Measurements from ENCODE around the gene MICB.
"Not testable (repeated sequence)": the region's sequence is repeated elsewhere in the genome, so short reads cannot be mapped to it uniquely, and the experiment has no call there.

MICB gene

DNA sequence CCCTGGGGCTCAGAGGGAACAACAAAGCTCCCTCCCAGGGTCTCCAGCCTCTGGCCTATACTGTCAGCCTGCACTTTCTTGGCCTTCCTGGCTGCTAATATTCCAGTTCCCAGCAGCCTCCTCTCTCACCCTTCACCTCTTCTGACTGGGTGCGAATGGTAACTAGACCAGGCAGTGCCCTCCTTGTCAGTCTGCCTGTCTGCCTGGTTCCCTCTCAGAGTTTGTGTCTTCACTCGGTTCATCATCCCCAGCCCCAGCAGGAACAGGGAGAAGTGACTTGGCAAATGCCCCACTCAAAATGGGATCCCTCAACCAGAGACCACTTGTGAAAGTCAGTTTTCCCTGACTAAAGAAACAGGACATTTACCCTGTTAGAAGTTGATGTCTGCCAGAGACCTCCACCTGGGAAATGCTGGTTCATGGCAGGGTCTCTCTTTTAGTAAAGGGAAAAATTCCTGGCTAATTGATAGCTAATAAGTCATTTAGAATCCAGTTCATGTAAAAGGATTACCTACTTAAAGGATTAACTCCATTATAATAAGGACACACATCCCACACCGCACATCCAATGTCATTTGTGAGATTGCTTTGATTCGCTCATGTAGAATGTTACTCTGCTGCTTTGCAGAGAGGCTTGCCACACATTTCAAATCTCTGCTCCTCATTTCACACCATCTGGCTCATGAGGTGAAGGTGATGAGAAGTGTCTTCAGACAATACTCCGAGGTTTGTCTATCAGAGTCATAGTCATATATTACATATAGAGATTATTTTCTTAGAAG is 18.6 kb upstream of the MICB start:
- H3K4me3 ChIP-seq (ENCODE audit: low read depth, low read length), result no peak overlapping the region
- TF ChIP-seq, protein P1, sequence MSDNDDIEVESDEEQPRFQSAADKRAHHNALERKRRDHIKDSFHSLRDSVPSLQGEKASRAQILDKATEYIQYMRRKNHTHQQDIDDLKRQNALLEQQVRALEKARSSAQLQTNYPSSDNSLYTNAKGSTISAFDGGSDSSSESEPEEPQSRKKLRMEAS (IDR thresholded peaks at IDR 0.05; ENCODE audit: low read depth, low read length), result no peak
- TF ChIP-seq POLR2A (IDR thresholded peaks at IDR 0.05; ENCODE audit: extremely low read depth, insufficient read length) (no peak), MYC (IDR thresholded peaks at IDR 0.05; ENCODE audit: low read depth, low read length) (no peak)
- TF ChIP-seq, protein P2, sequence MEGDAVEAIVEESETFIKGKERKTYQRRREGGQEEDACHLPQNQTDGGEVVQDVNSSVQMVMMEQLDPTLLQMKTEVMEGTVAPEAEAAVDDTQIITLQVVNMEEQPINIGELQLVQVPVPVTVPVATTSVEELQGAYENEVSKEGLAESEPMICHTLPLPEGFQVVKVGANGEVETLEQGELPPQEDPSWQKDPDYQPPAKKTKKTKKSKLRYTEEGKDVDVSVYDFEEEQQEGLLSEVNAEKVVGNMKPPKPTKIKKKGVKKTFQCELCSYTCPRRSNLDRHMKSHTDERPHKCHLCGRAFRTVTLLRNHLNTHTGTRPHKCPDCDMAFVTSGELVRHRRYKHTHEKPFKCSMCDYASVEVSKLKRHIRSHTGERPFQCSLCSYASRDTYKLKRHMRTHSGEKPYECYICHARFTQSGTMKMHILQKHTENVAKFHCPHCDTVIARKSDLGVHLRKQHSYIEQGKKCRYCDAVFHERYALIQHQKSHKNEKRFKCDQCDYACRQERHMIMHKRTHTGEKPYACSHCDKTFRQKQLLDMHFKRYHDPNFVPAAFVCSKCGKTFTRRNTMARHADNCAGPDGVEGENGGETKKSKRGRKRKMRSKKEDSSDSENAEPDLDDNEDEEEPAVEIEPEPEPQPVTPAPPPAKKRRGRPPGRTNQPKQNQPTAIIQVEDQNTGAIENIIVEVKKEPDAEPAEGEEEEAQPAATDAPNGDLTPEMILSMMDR (IDR thresholded peaks at IDR 0.05; ENCODE audit: low read depth, low read length), result no peak

DNA sequence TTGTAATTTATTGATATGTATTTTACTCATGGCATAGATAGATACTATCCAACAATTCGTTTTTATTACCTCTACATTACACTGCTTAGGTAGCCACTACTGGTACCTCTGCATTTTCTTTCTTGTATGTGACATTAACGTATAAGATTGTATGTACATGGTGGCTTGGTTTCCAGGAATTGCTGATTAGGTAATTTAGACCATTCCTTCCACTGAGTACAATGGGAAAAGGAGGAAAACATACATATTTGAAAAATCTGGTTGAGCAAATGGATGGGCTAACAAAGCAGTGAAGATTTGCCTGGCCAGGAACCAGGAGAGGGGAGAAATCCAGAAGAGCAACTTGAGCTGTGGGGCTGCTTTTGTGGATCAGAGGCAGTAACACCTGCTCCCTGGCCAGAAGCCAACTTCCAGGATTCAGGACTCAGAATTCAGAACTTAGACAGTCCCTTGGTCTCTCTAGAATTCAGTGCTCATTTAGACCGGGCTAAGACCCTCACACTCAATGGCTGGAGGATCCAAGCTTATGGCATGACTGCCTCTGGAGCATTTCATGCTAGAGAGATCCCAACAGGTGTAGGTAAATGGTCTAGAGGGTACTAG is 17.9 kb upstream of the MICB start:
- TF ChIP-seq POLR2A (IDR thresholded peaks at IDR 0.05; ENCODE audit: extremely low read depth, insufficient read length), result no peak
- TF ChIP-seq MYC (IDR thresholded peaks at IDR 0.05; ENCODE audit: low read depth, low read length), result no peak
- TF ChIP-seq, protein P1 (IDR thresholded peaks at IDR 0.05; ENCODE audit: low read depth, low read length), result no peak
- TF ChIP-seq, protein P2 (IDR thresholded peaks at IDR 0.05; ENCODE audit: low read depth, low read length), result no peak
- H3K4me3 ChIP-seq (ENCODE audit: low read depth, low read length), result no peak overlapping the region
- no peak for DNase-seq (ENCODE audit: low read depth)

More for the DNA sequence above, 18.6 kb upstream of the MICB start:
- no peak for DNase-seq (ENCODE audit: low read depth)

DNA sequence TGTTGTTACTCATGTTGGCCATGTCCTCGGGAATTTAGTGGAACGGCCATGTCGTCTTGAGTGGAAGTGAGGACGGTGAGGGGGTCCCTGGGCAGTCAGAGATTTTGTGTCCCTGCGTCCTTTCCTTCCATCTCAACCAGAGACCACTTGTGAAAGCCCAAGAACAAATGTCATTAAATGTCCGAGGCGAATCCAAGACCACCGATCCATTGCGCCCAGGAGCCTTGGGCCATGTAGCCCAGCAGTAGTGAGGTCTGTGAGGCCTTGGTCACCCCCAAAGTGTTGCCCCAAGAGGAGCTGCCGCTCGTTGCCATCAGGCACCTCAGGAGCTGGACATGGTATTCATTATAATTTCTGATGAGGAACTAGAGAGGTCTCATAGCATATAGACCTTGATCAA is 17.4 kb upstream of the MICB start:
- H3K4me3 ChIP-seq (ENCODE audit: low read depth, low read length), result no peak overlapping the region

DNA sequence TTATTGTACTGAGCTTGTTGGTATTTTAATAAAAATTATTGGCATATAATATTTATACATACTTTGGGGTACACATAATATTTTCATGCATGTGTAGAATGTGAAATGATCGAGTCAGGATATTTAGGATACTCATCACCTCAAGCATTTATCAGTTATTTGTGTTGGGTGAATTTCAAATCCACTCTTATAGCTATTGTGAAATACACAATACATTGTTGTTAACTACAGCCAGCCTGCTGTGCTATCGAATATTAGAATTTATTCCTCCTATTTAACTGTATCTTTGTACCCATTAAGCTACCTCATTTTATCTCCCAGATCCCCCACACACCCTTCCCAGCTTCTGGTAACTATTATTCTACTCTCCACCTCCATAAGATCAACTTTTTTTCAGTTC is 14.6 kb upstream of the MICB start:
- H3K4me3 ChIP-seq (ENCODE audit: low read depth, low read length), result no peak overlapping the region
- DNase-seq (ENCODE audit: low read depth), result no peak
- TF ChIP-seq, protein P1 (IDR thresholded peaks at IDR 0.05; ENCODE audit: low read depth, low read length), result no peak
- TF ChIP-seq MYC (IDR thresholded peaks at IDR 0.05; ENCODE audit: low read depth, low read length) (no peak), POLR2A (IDR thresholded peaks at IDR 0.05; ENCODE audit: extremely low read depth, insufficient read length) (no peak)
- TF ChIP-seq, protein P2 (IDR thresholded peaks at IDR 0.05; ENCODE audit: low read depth, low read length), result no peak

More for the DNA sequence above, 17.4 kb upstream of the MICB start:
- no peak for DNase-seq (ENCODE audit: low read depth)
- TF ChIP-seq MYC (IDR thresholded peaks at IDR 0.05; ENCODE audit: low read depth, low read length) (no peak), POLR2A (IDR thresholded peaks at IDR 0.05; ENCODE audit: extremely low read depth, insufficient read length) (no peak)
- TF ChIP-seq, protein P1 (IDR thresholded peaks at IDR 0.05; ENCODE audit: low read depth, low read length), result no peak
- TF ChIP-seq, protein P2 (IDR thresholded peaks at IDR 0.05; ENCODE audit: low read depth, low read length), result no peak

DNA sequence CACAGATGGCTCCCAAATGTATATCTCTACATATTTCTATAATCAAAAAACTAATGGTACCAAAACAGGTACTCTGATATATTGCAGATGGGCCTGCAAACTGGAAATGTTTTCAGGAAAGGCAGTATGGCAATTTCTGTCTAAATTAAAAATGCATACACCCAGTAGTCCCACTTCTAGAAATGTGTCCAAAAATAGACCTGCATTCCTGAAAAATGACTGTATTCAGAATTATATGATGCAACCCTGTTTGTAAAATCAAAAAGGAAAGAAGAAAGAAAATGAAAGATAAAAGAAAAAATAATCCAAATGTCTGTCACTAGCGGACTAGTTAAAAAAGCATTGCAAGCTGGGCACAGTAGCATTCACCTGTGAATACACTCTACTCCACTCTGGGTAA is 12.9 kb upstream of the MICB start:
- H3K4me3 ChIP-seq (ENCODE audit: low read depth, low read length), result no peak overlapping the region
- TF ChIP-seq, protein P1 (IDR thresholded peaks at IDR 0.05; ENCODE audit: low read depth, low read length), result no peak
- TF ChIP-seq POLR2A (IDR thresholded peaks at IDR 0.05; ENCODE audit: extremely low read depth, insufficient read length) (no peak), MYC (IDR thresholded peaks at IDR 0.05; ENCODE audit: low read depth, low read length) (no peak)
- TF ChIP-seq, protein P2 (IDR thresholded peaks at IDR 0.05; ENCODE audit: low read depth, low read length), result no peak
- DNase-seq (ENCODE audit: low read depth), result no peak

DNA sequence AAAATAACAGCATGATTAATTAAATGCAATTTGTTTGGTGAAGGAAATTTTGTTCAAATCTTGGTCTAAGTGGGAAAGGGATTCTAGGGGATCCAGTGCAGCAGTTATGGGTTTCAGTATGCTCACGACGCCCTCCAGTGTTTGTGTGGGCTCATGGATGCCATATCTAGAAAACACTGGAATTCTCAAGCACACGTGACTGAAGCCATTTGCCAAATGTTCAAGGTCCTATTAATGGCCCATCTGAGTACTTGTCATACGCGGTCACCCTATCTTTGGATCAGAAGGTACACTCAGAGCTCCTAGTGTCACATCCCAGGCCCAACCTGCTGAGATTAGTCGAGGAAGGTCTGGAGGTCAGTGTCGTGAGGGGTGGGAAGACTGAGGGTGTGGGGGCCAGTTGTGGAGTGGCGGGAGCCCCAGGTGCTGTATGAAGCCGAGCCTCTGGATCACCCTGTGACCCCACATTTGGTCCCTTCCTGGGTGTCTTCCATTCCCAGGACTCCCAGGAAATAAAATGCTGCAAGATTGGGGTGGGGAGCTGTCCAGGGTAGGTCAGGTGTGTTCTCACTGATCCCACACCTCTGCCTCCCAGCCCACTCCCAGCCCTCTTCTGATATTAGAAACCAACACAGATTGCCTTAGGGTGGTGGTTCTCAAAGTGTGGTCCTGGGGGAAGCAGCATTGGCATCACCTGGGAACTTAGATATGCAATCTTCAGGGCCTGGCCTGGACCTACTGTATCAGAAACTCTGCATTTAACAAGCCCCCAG is 11.7 kb upstream of the MICB start:
- DNase-seq (ENCODE audit: low read depth); H3K4me3 ChIP-seq (ENCODE audit: low read depth, low read length): not testable (repeated sequence)

DNA sequence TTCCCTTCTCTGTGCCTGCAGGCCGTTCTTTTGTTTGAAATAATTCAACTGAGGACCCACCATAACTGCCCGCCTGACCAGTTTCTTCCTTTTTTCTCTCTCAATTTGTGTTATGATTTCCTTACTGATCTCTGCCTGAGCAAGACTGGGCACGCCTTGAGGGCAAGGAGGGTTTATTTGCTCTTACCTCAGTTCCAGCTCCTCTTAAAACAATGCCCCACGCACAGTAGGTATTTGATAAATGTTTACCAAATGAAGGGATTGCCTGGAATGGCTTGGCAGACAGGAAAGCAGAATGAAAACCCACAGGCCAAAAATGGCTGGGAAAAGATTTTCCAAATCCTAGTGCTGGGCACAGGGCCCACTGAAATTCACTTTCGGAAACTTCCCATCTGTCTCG is 10.3 kb upstream of the MICB start:
- not testable (repeated sequence) for DNase-seq (ENCODE audit: low read depth); H3K4me3 ChIP-seq (ENCODE audit: low read depth, low read length)

All from NB4 (cell line).